AG04450 (cell line): Measurements from ENCODE around the gene ZNF337. TPM values are rescaled to one million over a fixed set of nuclear protein-coding genes. Genes with fewer than 3 reads are reported as not detected.

ENCODE experiments used
- CTCF ChIA-PET: fragments of 300-600, 350-600 bp; formaldehyde crosslinking; extraction: SDS; loops from one replicate; lab custom pipeline; 2022; ENCODE audit warnings: antibody characterized with exemption, inconsistent platforms; lab: Charles Lee
- POLR2A ChIA-PET: fragments of 350-600 bp; formaldehyde crosslinking; extraction: SDS; loops from one replicate; lab custom pipeline; 2021; ENCODE audit warnings: antibody characterized with exemption, inconsistent platforms; lab: Yijun Ruan, JAX
- DNase-seq: peaks from one replicate; pipeline ENCODE4 v3.0.0-alpha.2; 2011; ENCODE audit warnings: low read depth, low spot score
- H3K27ac ChIP-seq: one replicate; pipeline ENCODE4 v1.5.1; 2012; ENCODE audit warnings: low read depth, low read length, control low read depth
- H3K27me3 ChIP-seq: one replicate; pipeline ENCODE4 v1.6.0; 2012; ENCODE audit warnings: low read length; ENCODE audit not compliant: control insufficient read depth, insufficient read depth
- H3K4me3 ChIP-seq: 2 replicates; pipeline ENCODE4 v1.5.1; 2011; ENCODE audit warnings: mild to moderate bottlenecking, low read depth, low read length, control low read depth
- H3K9me3 ChIP-seq: 2 replicates; pipeline ENCODE4 v1.5.1; 2012; ENCODE audit warnings: low read length; ENCODE audit not compliant: control insufficient read depth, insufficient read depth
- polyA plus RNA-seq: library from polyadenylated mRNA; depleted of rRNA; stranded (reverse); fragments of >200 nt; gene quantifications from 2 replicates; pipeline ENCODE4 v1.2.3, GENCODE V29; 2011
- TF ChIP-seq, protein P1 (sequence below): IDR thresholded peaks from 2 replicates; pipeline ENCODE4 v1.5.1; 2011; ENCODE audit warnings: low read depth, low read length, control low read depth, inconsistent platforms

Gene ZNF337
- polyA plus RNA-seq, 1 experiment, result 12.9 TPM

DNA sequence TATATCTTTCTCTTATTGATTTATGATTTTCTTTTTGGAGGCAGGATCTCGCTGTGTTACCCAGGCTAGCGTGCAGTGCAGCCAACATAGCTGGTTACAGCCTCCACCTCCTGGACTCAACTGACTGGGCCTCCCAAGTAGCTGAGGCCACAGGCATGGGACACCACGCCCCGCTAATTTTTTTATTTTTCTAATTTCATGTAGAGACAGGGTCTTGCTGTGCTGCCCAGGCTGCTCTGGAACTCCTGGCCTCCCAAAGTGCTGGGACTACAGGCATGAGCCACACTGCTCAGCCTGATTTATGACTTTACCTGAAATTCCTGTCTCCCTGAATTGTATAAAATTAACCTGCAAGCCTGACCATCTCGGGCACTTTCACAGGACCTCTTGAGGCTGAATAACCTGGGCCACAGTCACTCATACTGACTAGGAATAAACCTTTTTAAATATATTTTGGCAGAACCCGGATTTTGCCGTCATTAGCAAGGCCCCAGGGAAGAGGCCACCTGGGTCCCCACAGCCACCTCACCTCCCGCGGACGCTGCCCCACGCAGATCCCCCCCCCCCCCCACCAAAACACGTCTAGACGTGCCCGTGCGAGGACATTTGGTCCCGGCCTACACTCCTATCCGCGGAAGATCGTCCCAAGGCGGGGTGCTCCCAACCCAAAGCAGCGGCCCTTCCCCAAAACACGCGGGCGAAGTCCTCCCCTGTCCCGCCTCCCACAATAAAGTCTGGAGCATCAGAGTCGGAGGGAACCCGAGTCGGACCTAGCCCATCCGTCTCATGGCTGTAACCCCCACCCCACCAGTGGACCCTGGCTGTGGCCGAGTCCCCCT is 902 bp downstream of the ZNF337 start:
- H3K4me3 ChIP-seq, result peak overlapping the region; percentile 96
- peak overlapping the region; percentile 75 for H3K27ac ChIP-seq
- ChIA-PET POLR2A (no interaction called here), CTCF (interaction anchor here (0.6 kb wide), 1 partner anchor 125 kb away, joined by 5 read pairs; no protein-coding TSS in a partner anchor)
- no peak for DNase-seq
- H3K9me3 ChIP-seq, result no peaks in the 10 kb centered on the region; the same call in 1 of the 2 replicates
- TF ChIP-seq, protein P1, sequence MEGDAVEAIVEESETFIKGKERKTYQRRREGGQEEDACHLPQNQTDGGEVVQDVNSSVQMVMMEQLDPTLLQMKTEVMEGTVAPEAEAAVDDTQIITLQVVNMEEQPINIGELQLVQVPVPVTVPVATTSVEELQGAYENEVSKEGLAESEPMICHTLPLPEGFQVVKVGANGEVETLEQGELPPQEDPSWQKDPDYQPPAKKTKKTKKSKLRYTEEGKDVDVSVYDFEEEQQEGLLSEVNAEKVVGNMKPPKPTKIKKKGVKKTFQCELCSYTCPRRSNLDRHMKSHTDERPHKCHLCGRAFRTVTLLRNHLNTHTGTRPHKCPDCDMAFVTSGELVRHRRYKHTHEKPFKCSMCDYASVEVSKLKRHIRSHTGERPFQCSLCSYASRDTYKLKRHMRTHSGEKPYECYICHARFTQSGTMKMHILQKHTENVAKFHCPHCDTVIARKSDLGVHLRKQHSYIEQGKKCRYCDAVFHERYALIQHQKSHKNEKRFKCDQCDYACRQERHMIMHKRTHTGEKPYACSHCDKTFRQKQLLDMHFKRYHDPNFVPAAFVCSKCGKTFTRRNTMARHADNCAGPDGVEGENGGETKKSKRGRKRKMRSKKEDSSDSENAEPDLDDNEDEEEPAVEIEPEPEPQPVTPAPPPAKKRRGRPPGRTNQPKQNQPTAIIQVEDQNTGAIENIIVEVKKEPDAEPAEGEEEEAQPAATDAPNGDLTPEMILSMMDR, result no peak
- H3K27me3 ChIP-seq, result no peaks in the 10 kb centered on the region

DNA sequence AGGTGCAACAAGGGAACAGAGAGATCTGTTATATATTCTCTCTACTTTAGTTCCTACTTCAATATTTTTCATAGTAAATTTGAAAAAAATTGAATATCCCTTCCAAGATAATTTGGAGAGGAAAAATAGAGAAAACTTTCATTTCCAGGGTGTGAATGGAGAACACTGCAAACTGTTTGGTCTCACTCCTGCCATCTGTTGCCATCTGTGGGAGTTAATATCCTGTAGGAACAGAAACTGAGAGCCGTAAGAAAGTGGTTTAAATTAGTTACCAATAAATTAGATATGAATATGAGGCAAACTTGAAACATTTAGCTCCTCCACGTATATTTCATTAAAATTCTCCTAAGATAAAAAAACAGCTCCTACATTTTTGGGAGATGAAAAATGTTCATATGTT is 4.2 kb downstream of the ZNF337 start:
- POLR2A ChIA-PET, result no interaction called here
- TF ChIP-seq, protein P1, result peak; percentile 40
- DNase-seq, result no peak
- CTCF ChIA-PET, result interaction anchor here (0.6 to 2.0 kb wide), 7 partner anchors 19 to 699 kb away, joined by 3 to 7 read pairs (median 3); no protein-coding TSS in a partner anchor
- H3K9me3 ChIP-seq, result no peaks in the 10 kb centered on the region; the same call in 1 of the 2 replicates
- H3K27ac ChIP-seq, result no peak overlapping the region
- H3K4me3 ChIP-seq, result no peak overlapping the region
- H3K27me3 ChIP-seq, result no peaks in the 10 kb centered on the region

DNA sequence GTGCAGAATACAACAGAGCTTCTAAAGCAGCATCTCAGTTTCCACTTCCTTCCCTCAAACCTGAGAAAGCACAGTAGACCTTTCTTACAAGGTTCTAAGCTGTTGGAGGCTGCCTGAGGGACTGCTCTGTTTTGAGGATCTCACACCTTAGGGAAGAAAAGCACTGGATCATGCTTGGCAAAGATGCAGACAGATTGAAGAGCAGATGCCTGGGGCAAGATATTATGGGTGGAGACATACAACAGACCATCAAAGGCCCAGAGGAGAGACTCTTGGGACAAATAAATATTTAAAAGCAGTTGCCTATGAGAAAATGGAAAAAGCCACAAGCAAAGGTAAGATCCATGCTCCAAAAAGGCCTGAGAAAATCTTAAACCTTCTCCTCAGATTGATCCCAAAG is 6.2 kb downstream of the ZNF337 start:
- no peak for DNase-seq
- ChIA-PET POLR2A (no interaction called here), CTCF (no interaction called here)
- H3K27me3 ChIP-seq, result no peaks in the 10 kb centered on the region
- no peak overlapping the region for H3K4me3 ChIP-seq
- H3K9me3 ChIP-seq, result no peaks in the 10 kb centered on the region
- H3K27ac ChIP-seq, result no peak overlapping the region
- TF ChIP-seq, protein P1, result no peak

DNA sequence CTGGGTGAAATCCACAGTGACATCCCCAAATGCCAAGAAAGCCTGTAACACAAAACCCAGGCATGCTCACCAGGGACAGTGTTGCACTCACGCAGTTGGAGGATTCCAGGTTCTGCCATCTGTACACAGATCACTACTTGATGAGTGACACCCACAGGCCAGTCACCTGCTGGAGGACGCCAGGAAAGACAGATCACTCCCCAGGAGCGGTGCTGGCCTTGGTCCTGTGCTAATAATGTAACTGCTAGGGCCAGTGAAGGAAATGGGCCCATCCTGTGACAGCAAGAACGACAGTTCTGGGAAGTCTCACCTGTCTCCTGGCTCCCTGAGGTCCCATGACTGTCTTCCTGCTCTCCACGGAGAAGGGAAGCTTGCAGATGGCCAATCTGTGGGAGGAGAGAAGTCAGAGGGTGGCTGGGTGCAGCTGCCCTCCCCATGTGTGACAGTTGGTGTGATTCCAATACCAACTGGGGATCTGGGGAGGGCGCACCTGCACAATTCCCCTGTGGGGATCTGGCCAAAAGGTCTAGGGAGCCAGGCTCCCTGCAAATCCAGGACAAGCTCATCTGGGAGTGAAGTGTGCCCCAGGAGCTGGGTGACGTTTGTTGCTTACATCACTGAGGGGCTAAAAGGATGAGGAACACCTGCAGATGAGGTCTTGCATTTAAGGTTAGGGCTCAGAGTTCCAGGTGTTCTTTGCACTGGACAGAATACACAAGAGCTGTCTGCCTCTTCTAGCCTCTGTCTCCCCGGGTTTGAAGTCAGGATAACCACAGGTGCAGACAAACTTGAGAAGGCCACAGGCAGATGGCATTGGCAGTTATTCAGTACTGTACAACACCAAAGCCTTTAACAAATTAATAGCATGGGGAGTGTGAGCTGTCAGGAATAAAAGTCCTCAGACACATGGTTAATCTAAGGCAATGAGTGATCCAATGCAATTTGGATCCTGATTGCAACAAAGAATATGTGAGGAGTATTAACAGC is 10.3 kb downstream of the ZNF337 start:
- Histone ChIP-seq H3K9me3 (no peaks in the 10 kb centered on the region), H3K27ac (no peak overlapping the region), H3K27me3 (no peaks in the 10 kb centered on the region), H3K4me3 (no peak overlapping the region)
- POLR2A ChIA-PET, result no interaction called here
- TF ChIP-seq, protein P1, result no peak
- CTCF ChIA-PET, result no interaction called here
- DNase-seq, result no peak
